Measurements from ENCODE around the gene TFIP11.

DNA sequence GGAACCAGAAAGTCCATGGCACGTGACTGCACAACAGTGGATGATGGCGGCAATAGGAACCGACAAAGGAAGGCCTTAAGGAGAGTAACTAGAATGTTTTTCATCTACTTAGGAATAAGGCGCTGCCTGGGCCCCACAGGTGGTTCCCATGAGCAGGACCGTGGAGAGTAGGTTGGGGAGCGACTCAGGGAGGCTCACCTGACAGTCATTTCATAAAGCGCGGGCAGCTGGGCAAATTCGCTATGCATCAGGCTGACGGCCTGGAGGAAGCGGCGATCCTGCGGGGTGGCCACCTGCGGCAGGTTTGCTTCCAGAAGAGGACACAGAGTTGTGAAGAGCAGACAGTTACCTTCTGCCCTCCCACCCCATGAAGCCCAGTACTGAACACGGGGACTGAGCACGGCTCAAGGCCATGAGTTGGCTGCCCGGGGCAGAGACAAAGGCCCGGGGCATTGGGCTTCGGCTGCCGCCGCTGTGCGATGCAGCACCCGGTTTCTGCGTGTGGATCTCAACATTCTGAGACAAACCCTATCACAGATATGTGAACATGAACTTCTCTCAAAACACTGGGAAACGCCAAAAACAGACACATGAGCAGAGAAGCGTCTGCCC is 54.5 kb downstream of the TFIP11 start:
- TF ChIP-seq GABPA (IDR thresholded peaks at IDR 0.05; ENCODE audit: low read depth), result no peak
- TF ChIP-seq, protein P1, sequence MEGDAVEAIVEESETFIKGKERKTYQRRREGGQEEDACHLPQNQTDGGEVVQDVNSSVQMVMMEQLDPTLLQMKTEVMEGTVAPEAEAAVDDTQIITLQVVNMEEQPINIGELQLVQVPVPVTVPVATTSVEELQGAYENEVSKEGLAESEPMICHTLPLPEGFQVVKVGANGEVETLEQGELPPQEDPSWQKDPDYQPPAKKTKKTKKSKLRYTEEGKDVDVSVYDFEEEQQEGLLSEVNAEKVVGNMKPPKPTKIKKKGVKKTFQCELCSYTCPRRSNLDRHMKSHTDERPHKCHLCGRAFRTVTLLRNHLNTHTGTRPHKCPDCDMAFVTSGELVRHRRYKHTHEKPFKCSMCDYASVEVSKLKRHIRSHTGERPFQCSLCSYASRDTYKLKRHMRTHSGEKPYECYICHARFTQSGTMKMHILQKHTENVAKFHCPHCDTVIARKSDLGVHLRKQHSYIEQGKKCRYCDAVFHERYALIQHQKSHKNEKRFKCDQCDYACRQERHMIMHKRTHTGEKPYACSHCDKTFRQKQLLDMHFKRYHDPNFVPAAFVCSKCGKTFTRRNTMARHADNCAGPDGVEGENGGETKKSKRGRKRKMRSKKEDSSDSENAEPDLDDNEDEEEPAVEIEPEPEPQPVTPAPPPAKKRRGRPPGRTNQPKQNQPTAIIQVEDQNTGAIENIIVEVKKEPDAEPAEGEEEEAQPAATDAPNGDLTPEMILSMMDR (IDR thresholded peaks at IDR 0.05; ENCODE audit: insufficient read depth, low read length), result no peak
- TF ChIP-seq, protein P2, sequence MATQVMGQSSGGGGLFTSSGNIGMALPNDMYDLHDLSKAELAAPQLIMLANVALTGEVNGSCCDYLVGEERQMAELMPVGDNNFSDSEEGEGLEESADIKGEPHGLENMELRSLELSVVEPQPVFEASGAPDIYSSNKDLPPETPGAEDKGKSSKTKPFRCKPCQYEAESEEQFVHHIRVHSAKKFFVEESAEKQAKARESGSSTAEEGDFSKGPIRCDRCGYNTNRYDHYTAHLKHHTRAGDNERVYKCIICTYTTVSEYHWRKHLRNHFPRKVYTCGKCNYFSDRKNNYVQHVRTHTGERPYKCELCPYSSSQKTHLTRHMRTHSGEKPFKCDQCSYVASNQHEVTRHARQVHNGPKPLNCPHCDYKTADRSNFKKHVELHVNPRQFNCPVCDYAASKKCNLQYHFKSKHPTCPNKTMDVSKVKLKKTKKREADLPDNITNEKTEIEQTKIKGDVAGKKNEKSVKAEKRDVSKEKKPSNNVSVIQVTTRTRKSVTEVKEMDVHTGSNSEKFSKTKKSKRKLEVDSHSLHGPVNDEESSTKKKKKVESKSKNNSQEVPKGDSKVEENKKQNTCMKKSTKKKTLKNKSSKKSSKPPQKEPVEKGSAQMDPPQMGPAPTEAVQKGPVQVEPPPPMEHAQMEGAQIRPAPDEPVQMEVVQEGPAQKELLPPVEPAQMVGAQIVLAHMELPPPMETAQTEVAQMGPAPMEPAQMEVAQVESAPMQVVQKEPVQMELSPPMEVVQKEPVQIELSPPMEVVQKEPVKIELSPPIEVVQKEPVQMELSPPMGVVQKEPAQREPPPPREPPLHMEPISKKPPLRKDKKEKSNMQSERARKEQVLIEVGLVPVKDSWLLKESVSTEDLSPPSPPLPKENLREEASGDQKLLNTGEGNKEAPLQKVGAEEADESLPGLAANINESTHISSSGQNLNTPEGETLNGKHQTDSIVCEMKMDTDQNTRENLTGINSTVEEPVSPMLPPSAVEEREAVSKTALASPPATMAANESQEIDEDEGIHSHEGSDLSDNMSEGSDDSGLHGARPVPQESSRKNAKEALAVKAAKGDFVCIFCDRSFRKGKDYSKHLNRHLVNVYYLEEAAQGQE (IDR thresholded peaks at IDR 0.05; ENCODE audit: insufficient replicate concordance, low read depth), result no peak
- no peak for TF ChIP-seq POLR2AphosphoS5 (IDR thresholded peaks at IDR 0.05; ENCODE audit: low read depth)
- no peak for TF ChIP-seq SPI1 (IDR thresholded peaks at IDR 0.05; ENCODE audit: borderline replicate concordance, low read depth)

Data from HL-60 (cell line).